ENCODE data around the gene LMBR1L. TPM values are rescaled to one million over a fixed set of nuclear protein-coding genes. Genes with fewer than 3 reads are reported as not detected.

The LMBR1L gene
- total and polyA plus RNA-seq, 2 donors: 35.1 to 112 TPM

- Histone ChIP-seq H3K36me3 (ENCODE audit: control insufficient read depth in 2 of 2, insufficient read depth in 2 of 2, low read length in 1 of 2) (peaks cover 7 to 8% of the 10 kb centered on the region in 2 donors), H3K9me3 (ENCODE audit: control insufficient read depth in 2 of 2, insufficient read depth in 1 of 2, low read length in 1 of 2) (peaks cover 1 to 9% of the 10 kb centered on the region in 2 donors), H3K4me3 (ENCODE audit: low read length in 2 of 2) (peak within 1 kb of the TSS; percentile 98 to 99), H3K27me3 (ENCODE audit: control insufficient read depth in 2 of 2, insufficient read depth in 1 of 2, low read length in 1 of 2) (no peaks in the 10 kb centered on the region), H3K27ac (ENCODE audit: low read depth in 1 of 2, low read length in 1 of 2) (peak within 1 kb of the TSS; percentile 94 to 95), H3K4me1 (ENCODE audit: control insufficient read depth in 2 of 2, insufficient read depth in 2 of 2, low read length in 2 of 2) (peaks cover 37 to 46% of the 10 kb centered on the region in 2 donors)
- WGBS: under 1% methylated on average over 72 of the region's 74 CpGs
- peak; percentile 88 to 97 (median 92) for DNase-seq (ENCODE audit: low read depth in 6 of 9, low spot score in 9 of 9)
Observed at GRCh38 chr12:49060237-49061156, 50.1 kb downstream of the LMBR1L start, which contains the start of gene KMT2D. TSS of gene KMT2D (minus strand) at chr12:49060794. CDS start at chr12:49055324, 5,470 bp downstream.

DNA sequence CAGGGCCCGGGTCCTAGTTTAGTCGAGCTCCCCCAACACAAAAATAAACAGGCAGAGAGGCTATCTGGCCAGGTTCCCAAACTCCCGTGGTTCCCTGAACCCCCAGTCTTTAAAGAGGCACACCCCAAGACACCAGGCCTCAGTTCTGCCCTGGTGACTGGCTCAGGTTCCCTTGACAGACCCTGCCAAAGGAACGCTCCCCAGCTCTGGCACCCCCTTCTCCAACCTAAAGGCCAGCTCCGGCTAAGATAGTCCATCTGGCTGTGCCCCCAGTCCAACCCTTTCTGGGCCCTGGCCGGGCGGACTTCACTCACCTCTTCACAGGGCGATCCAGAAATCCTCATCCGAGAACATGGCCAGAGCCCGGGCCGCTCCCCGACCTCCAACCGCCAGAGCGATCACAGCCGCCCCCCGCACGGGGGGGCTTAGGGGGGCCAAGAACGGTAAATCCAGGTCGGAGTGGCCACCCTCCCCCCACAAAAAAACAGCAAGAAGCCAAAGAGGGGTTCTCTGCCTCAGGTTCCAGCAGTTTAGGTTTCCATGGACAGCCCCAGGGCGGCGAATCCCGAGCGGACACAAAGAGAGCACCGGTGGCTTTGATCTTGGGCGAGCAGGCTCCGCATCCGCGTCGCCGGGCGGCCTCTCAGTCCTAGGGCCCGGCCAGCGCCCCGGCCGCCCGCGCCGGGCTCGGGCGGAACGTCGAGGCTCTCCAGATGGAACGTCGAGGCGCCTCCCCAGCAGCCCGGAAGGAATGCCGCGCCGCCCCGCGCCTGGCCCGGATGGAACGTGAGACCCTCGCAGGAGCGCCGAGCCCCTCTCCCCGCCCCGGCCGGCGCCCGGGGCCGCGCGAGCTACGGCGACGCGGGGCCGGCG is 51.1 kb downstream of the LMBR1L start:
- peaks cover 42 to 47% of the 10 kb centered on the region in 2 donors for H3K4me1 ChIP-seq (ENCODE audit: control insufficient read depth in 2 of 2, insufficient read depth in 2 of 2, low read length in 2 of 2)
- H3K27ac ChIP-seq (ENCODE audit: low read depth in 1 of 2, low read length in 1 of 2): peak overlapping the region; percentile 94 to 95
- peaks cover 1 to 5% of the 10 kb centered on the region in 2 donors for H3K9me3 ChIP-seq (ENCODE audit: control insufficient read depth in 2 of 2, insufficient read depth in 1 of 2, low read length in 1 of 2)
- H3K36me3 ChIP-seq (ENCODE audit: control insufficient read depth in 2 of 2, insufficient read depth in 2 of 2, low read length in 1 of 2): peaks cover 5 to 14% of the 10 kb centered on the region in 2 donors
- peak overlapping the region; percentile 98 to 99 for H3K4me3 ChIP-seq (ENCODE audit: low read length in 2 of 2)
- DNase-seq (ENCODE audit: low read depth in 6 of 9, low spot score in 9 of 9): peak in 4 of 9 donors; percentile 29 to 56 (median 38)
- no peaks in the 10 kb centered on the region for H3K27me3 ChIP-seq (ENCODE audit: control insufficient read depth in 2 of 2, insufficient read depth in 1 of 2, low read length in 1 of 2)
- under 1% methylated on average over 70 of the region's 70 CpGs for WGBS

DNA sequence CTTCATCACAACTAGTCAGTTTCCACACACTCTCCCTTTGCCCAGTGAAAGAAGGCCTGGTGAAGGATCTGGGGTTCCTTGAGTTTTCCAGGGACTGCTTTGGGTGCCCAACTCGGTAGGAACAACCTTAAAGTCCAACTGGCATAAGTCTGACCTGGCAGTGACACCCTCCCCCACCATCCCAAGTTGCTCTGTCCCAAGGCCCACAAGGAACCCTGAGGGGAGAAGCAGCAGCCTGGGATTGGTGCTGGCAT is 51.7 kb downstream of the LMBR1L start:
- no peak for DNase-seq (ENCODE audit: low read depth in 6 of 9, low spot score in 9 of 9)
- Histone ChIP-seq H3K4me3 (ENCODE audit: low read length in 2 of 2) (peak overlapping the region; percentile 98 to 99), H3K36me3 (ENCODE audit: control insufficient read depth in 2 of 2, insufficient read depth in 2 of 2, low read length in 1 of 2) (peaks cover 11 to 20% of the 10 kb centered on the region in 2 donors), H3K4me1 (ENCODE audit: control insufficient read depth in 2 of 2, insufficient read depth in 2 of 2, low read length in 2 of 2) (peaks cover 42 to 47% of the 10 kb centered on the region in 2 donors), H3K27me3 (ENCODE audit: control insufficient read depth in 2 of 2, insufficient read depth in 1 of 2, low read length in 1 of 2) (no peaks in the 10 kb centered on the region), H3K27ac (ENCODE audit: low read depth in 1 of 2, low read length in 1 of 2) (peak overlapping the region; percentile 36 to 51), H3K9me3 (ENCODE audit: control insufficient read depth in 2 of 2, insufficient read depth in 1 of 2, low read length in 1 of 2) (peaks cover 1 to 5% of the 10 kb centered on the region in 2 donors)
- 2% methylated on average over 1 of the region's 1 CpG for WGBS

GRCh38 chr12:49058366-49059044 is 52.1 kb downstream of the LMBR1L start:
- Histone ChIP-seq H3K36me3 (ENCODE audit: control insufficient read depth in 2 of 2, insufficient read depth in 2 of 2, low read length in 1 of 2) (peaks cover 15 to 24% of the 10 kb centered on the region in 2 donors), H3K9me3 (ENCODE audit: control insufficient read depth in 2 of 2, insufficient read depth in 1 of 2, low read length in 1 of 2) (peaks cover 1 to 5% of the 10 kb centered on the region in 2 donors), H3K27me3 (ENCODE audit: control insufficient read depth in 2 of 2, insufficient read depth in 1 of 2, low read length in 1 of 2) (no peaks in the 10 kb centered on the region), H3K4me1 (ENCODE audit: control insufficient read depth in 2 of 2, insufficient read depth in 2 of 2, low read length in 2 of 2) (peaks cover 42 to 47% of the 10 kb centered on the region in 2 donors), H3K27ac (ENCODE audit: low read depth in 1 of 2, low read length in 1 of 2) (peak overlapping the region in 1 of 2 donors; percentile 51), H3K4me3 (ENCODE audit: low read length in 2 of 2) (peak overlapping the region; percentile 98 to 99)
- WGBS: 23% methylated on average over 5 of the region's 5 CpGs
- no peak for DNase-seq (ENCODE audit: low read depth in 6 of 9, low spot score in 9 of 9)

DNA sequence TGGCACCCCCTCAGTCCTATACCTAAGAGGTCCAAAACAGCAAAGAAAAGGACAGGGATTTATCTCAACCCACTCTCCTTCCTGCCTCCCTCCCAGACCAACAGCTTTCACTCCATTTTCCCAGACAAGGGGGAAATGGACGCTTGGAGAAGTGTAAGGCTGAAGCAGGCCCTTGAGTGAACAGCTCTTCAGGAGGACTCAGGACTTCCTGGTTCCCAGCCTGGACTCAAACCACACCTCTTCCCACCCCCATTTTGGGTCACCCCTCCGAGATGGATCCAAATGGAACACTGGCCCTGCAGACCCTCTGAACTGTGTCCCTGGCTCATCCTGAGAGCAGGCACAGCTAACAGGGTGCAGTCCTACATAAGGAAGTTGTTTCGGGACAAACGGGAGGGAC is 52.8 kb downstream of the LMBR1L start:
- 15% methylated on average over 4 of the region's 4 CpGs for WGBS
- Histone ChIP-seq H3K4me1 (ENCODE audit: control insufficient read depth in 2 of 2, insufficient read depth in 2 of 2, low read length in 2 of 2) (peaks cover 42 to 47% of the 10 kb centered on the region in 2 donors), H3K27ac (ENCODE audit: low read depth in 1 of 2, low read length in 1 of 2) (peak overlapping the region in 1 of 2 donors; percentile 38), H3K9me3 (ENCODE audit: control insufficient read depth in 2 of 2, insufficient read depth in 1 of 2, low read length in 1 of 2) (peaks cover 1 to 5% of the 10 kb centered on the region in 2 donors), H3K36me3 (ENCODE audit: control insufficient read depth in 2 of 2, insufficient read depth in 2 of 2, low read length in 1 of 2) (peaks cover 21 to 30% of the 10 kb centered on the region in 2 donors), H3K27me3 (ENCODE audit: control insufficient read depth in 2 of 2, insufficient read depth in 1 of 2, low read length in 1 of 2) (no peaks in the 10 kb centered on the region), H3K4me3 (ENCODE audit: low read length in 2 of 2) (peak overlapping the region; percentile 98 to 99)
- DNase-seq (ENCODE audit: low read depth in 6 of 9, low spot score in 9 of 9): peak in 1 of 9 donors; percentile 19

DNA sequence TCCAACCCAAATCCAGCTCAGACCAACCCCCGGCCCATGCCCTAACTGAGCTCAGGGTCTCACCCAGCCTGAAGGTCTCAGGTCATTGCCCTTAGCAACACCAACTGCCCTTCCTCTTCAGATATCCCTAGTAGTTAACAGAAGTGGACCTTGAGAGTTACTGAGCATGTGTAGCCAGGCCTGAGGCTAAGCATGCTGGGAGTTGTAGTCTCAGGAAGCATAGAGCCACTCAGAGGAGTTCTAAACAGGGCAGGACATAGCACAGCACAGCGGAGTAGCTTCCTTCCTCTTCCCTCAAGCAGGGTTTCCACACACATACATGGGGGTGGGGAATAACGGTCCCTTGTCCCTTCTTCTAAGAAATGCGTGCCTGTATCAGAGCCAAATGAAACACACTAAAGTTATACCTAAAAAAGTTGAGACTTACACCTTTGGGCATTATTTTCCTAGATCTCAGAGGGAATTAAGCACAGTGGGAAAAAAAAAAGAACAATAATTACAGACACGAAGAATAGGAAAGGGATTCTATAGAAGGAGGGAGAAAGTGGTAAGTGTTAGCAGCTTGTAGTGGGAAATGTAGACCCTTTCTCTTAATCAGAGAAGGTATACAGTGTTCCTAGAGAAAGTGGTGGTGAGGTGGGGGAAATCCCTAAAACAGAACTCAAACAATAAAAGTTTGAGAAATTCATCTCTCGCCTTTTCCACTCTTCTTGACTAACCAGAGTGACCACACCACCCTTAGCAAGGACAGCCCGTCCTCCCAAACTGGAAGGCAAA is 54.5 kb downstream of the LMBR1L start:
- H3K9me3 ChIP-seq (ENCODE audit: control insufficient read depth in 2 of 2, insufficient read depth in 1 of 2, low read length in 1 of 2): peaks cover 1 to 5% of the 10 kb centered on the region in 2 donors
- DNase-seq (ENCODE audit: low read depth in 6 of 9, low spot score in 9 of 9): peak; percentile 42 to 83 (median 62)
- H3K4me1 ChIP-seq (ENCODE audit: control insufficient read depth in 2 of 2, insufficient read depth in 2 of 2, low read length in 2 of 2): peaks cover 40 to 45% of the 10 kb centered on the region in 2 donors
- peak overlapping the region in 1 of 2 donors; percentile 28 for H3K27ac ChIP-seq (ENCODE audit: low read depth in 1 of 2, low read length in 1 of 2)
- WGBS: 43% methylated on average over 7 of the region's 7 CpGs
- no peaks in the 10 kb centered on the region for H3K27me3 ChIP-seq (ENCODE audit: control insufficient read depth in 2 of 2, insufficient read depth in 1 of 2, low read length in 1 of 2)
- peaks cover 39 to 48% of the 10 kb centered on the region in 2 donors for H3K36me3 ChIP-seq (ENCODE audit: control insufficient read depth in 2 of 2, insufficient read depth in 2 of 2, low read length in 1 of 2)
- H3K4me3 ChIP-seq (ENCODE audit: low read length in 2 of 2): peak overlapping the region in 1 of 2 donors; percentile 16

DNA sequence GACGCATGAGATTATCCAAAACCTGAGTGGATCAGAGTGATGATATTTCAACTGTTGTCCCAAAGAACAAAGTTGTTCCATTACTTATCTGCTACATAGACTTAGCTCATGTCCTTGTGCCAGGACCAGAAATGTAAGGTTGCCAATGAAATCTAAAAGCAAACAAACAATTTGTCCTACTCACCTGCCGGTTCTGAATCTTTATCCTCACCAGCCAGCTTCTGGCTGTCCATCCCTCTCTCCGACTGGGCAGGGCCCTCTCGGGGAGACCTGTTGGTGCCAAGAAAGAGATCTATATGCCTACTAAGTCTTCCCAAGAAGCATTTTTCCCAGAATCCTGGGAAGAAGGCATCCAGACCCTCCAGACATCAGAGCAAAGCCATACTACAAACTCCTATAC is 55.6 kb downstream of the LMBR1L start:
- H3K4me1 ChIP-seq (ENCODE audit: control insufficient read depth in 2 of 2, insufficient read depth in 2 of 2, low read length in 2 of 2): peaks cover 36 to 41% of the 10 kb centered on the region in 2 donors
- 97% methylated on average over 4 of the region's 4 CpGs for WGBS
- no peak for DNase-seq (ENCODE audit: low read depth in 6 of 9, low spot score in 9 of 9)
- H3K27me3 ChIP-seq (ENCODE audit: control insufficient read depth in 2 of 2, insufficient read depth in 1 of 2, low read length in 1 of 2): no peaks in the 10 kb centered on the region
- peaks cover 49 to 58% of the 10 kb centered on the region in 2 donors for H3K36me3 ChIP-seq (ENCODE audit: control insufficient read depth in 2 of 2, insufficient read depth in 2 of 2, low read length in 1 of 2)
- no peak overlapping the region for H3K27ac ChIP-seq (ENCODE audit: low read depth in 1 of 2, low read length in 1 of 2)
- no peaks in the 10 kb centered on the region for H3K9me3 ChIP-seq (ENCODE audit: control insufficient read depth in 2 of 2, insufficient read depth in 1 of 2, low read length in 1 of 2)
- H3K4me3 ChIP-seq (ENCODE audit: low read length in 2 of 2): no peak overlapping the region

DNA sequence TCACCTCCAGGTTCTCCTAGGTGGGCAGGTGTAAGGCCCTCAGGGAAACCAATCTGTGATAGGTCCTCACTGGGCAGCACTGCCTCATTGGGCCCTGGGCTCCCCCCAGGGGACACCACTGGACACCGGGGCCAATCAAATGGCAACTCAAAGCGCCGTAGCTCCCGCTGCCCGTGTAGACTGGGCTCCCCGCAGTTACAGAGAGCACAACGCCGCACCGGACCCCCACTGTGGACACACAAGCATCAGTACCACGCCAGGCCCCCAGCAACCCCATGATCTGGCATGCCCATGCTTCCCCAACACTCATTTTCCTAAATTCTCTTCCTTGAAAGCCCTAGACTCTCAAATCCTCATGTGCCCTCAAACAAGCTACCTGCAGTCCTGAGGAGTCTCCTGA is 56.1 kb downstream of the LMBR1L start:
- 98% methylated on average over 10 of the region's 10 CpGs for WGBS
- no peak for DNase-seq (ENCODE audit: low read depth in 6 of 9, low spot score in 9 of 9)

More for the DNA sequence above, 56.1 kb downstream of the LMBR1L start:
- Histone ChIP-seq H3K9me3 (ENCODE audit: control insufficient read depth in 2 of 2, insufficient read depth in 1 of 2, low read length in 1 of 2) (no peaks in the 10 kb centered on the region), H3K4me1 (ENCODE audit: control insufficient read depth in 2 of 2, insufficient read depth in 2 of 2, low read length in 2 of 2) (peaks cover 36 to 41% of the 10 kb centered on the region in 2 donors), H3K27ac (ENCODE audit: low read depth in 1 of 2, low read length in 1 of 2) (no peak overlapping the region), H3K27me3 (ENCODE audit: control insufficient read depth in 2 of 2, insufficient read depth in 1 of 2, low read length in 1 of 2) (no peaks in the 10 kb centered on the region), H3K36me3 (ENCODE audit: control insufficient read depth in 2 of 2, insufficient read depth in 2 of 2, low read length in 1 of 2) (peaks cover 55 to 64% of the 10 kb centered on the region in 2 donors), H3K4me3 (ENCODE audit: low read length in 2 of 2) (no peak overlapping the region)

Data from thymus (tissue), 11 donors.